Natural killer cell treated with Interleukin-12 subunit alpha and Interleukin-12 subunit beta and Interleukin-15 and Interleukin-18, amount 100 ng/mL, for 72 hours (primary cell): ENCODE results near the gene DYNC2LI1. TPM values are rescaled to one million over a fixed set of nuclear protein-coding genes. Genes with fewer than 3 reads are reported as not detected.

Experiments
- ATAC-seq, 2 donors: fragments of 150-1000 bp; cut with Tn5 transposase in 1 of 2; sonication (Bioruptor Pico), chemical (Tn5 transposase) in 1 of 2; 2 replicates each; pipeline ENCODE4 v1.10.0; 2021
- DNase-seq: peaks from one replicate; pipeline ENCODE4 v3.0.0; 2022; ENCODE audit warnings: low spot score
- H3K27ac Mint-ChIP-seq, 2 donors: 1 replicate in 1 of 2; 2 replicates in 1 of 2; pipeline ENCODE4 v1.8.0; 2022; ENCODE audit warnings: mixed read lengths in 2 of 2, mild to moderate bottlenecking in 1 of 2, moderate library complexity in 1 of 2
- H3K27me3 Mint-ChIP-seq, 2 donors: 1 replicate in 1 of 2; 2 replicates in 1 of 2; pipeline ENCODE4 v1.8.0; 2022; ENCODE audit warnings: mixed read lengths in 2 of 2
- H3K36me3 Mint-ChIP-seq: one replicate; pipeline ENCODE4 v1.8.0; 2022; ENCODE audit warnings: mixed read lengths
- H3K4me1 Mint-ChIP-seq, 2 donors: 1 replicate in 1 of 2; 2 replicates in 1 of 2; pipeline ENCODE4 v1.8.0; 2022; ENCODE audit warnings: low read depth in 2 of 2, mixed read lengths in 2 of 2, mild to moderate bottlenecking in 1 of 2
- H3K4me3 Mint-ChIP-seq: one replicate; pipeline ENCODE4 v1.8.0; 2022; ENCODE audit warnings: mixed read lengths
- H3K9me3 Mint-ChIP-seq: 2 replicates; pipeline ENCODE4 v1.8.0; 2022; ENCODE audit warnings: mixed read lengths
- total RNA-seq, 2 donors: library from RNA; stranded (reverse); gene quantifications; one replicate each; pipeline ENCODE4 v1.2.3, GENCODE V29; 2022

DYNC2LI1 gene
- total RNA-seq, 2 donors from 2014 or later = 3.7 to 7.7 TPM

DNA sequence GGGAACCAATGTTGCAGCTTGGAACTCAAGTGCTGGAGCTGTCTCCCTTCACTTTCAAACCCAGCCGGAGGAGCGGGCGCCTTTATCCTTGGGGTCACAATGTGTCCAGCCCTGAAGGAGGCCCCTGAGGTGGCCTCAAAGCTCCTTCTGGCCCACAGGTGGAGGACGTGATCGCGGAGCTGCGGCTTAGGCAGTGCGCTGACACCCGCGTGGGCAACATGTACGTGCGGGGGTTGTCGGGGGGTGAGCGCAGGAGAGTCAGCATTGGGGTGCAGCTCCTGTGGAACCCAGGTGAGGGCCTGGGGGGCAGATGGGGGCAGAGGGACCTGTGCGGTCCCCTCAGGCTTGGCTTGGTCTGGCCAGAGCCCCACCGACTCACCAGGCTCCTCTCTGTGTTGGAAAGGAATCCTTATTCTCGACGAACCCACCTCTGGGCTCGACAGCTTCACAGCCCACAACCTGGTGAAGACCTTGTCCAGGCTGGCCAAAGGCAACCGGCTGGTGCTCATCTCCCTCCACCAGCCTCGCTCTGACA lies 78.4 kb downstream of the DYNC2LI1 start:
- no peak for DNase-seq
- H3K4me1 Mint-ChIP-seq = no peaks in the 10 kb centered on the region
- no peak for ATAC-seq
- H3K27ac Mint-ChIP-seq = no peak overlapping the region
- no peaks in the 10 kb centered on the region for H3K36me3 Mint-ChIP-seq
- H3K9me3 Mint-ChIP-seq = no peaks in the 10 kb centered on the region
- no peak overlapping the region for H3K4me3 Mint-ChIP-seq
- H3K27me3 Mint-ChIP-seq = peaks cover 18 to 25% of the 10 kb centered on the region in 2 donors

DNA sequence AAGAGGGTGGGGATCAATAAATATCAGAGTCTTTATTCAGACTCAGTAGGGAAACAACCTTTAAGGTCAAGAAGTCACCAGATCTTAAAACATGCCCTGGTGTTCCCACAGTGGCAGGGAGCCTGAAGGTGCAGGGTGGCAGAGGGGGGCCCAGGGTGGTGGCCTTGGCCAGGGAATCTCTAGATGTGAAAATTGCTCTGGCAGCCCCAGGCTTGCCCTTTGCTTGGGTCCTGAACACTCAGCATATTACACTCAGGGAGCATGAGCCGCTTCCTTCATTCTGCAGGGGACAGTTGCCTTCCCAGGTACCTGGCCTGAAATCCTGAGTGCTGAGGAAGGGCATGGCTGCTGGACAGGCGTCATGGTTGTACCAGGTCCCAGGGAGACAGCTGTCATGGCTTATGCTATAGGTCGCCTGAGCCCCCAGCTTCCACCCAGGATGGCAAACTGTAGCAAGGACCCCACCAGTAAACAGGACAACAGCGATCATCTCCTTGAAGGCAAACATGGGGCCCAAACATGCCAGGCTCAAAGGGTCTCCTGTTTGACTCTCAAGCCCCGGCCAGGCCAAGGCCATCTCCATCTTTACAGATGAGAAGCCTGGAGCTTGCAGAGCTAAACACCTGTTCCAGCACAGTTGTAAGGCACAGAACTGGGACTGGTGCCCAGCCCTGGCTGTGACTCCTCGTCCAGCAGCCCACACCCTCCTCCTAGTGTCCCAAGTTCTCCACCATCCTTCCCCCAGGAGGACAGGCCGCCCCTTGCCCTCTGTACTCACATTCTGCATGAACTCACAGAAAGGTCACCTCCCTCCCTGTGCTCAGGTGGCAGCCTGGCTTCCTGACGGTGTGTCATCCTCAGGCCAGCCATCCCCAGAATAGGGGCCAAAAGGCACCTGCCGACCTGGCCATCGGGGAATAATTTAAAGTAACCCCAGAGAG lies 79.6 kb downstream of the DYNC2LI1 start:
- peak in 1 of 2 donors; percentile 30 for ATAC-seq
- H3K27ac Mint-ChIP-seq = no peak overlapping the region
- H3K27me3 Mint-ChIP-seq = peaks cover 23 to 36% of the 10 kb centered on the region in 2 donors
- no peak for DNase-seq
- H3K4me1 Mint-ChIP-seq = no peaks in the 10 kb centered on the region
- H3K9me3 Mint-ChIP-seq = no peaks in the 10 kb centered on the region
- H3K4me3 Mint-ChIP-seq = no peak overlapping the region
- H3K36me3 Mint-ChIP-seq = no peaks in the 10 kb centered on the region

DNA sequence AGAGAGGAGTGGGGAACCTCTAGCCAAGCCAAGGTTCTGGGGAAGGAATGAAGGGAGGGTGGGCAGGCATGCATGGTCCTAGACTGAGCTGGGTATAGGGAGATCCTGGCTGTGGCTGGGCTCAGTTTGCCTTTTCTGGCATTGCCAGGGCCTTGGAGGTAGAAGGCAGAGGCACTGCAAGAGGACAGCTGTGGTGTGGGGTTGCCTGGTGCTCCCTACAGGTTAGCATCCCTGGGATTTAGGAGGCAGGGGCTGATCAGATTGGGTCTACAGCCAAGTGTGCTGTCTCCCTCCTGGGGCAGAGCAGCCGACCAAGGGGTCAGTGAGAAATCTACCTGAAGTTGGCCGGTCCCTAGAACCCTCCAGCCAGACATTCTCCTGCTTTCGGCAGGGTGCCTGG lies 80.8 kb downstream of the DYNC2LI1 start:
- ATAC-seq (no peak), DNase-seq (no peak)
- H3K27me3 Mint-ChIP-seq = peaks cover 30 to 49% of the 10 kb centered on the region in 2 donors
- H3K9me3 Mint-ChIP-seq = no peaks in the 10 kb centered on the region
- H3K4me3 Mint-ChIP-seq = no peak overlapping the region
- no peak overlapping the region for H3K27ac Mint-ChIP-seq
- H3K4me1 Mint-ChIP-seq = no peaks in the 10 kb centered on the region
- no peaks in the 10 kb centered on the region for H3K36me3 Mint-ChIP-seq

DNA sequence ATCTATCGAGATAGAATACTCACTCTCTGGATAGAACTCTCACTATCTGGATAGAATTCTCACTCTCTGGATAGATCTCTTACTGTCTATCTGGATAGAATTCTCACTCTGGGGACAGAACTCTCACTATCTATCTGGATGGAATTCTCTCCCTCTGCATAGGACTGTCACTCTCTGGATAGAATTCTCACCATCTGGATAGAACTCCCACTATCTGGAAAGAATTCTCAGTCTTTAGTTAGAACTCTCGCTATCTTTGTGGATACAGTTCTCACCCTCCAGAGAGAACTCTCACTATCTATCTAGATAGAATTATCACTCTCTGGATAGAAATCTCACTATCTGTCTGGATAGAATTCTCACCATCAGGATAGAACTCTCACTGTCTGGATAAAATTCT lies 81.5 kb downstream of the DYNC2LI1 start:
- Mint-ChIP-seq H3K4me1 (no peaks in the 10 kb centered on the region), H3K9me3 (no peaks in the 10 kb centered on the region), H3K27me3 (peaks cover 33 to 55% of the 10 kb centered on the region in 2 donors), H3K36me3 (no peaks in the 10 kb centered on the region), H3K27ac (no peak overlapping the region), H3K4me3 (no peak overlapping the region)
- DNase-seq (no peak), ATAC-seq (no peak)

Other genes starting within 250 kb of the DYNC2LI1 start
- gene THADA, start 178.0 kb upstream of the DYNC2LI1 start, total RNA-seq = 10 to 100 TPM; 23.7 to 69.5 TPM
- gene PLEKHH2, start 136.8 kb upstream of the DYNC2LI1 start, total RNA-seq = under 1 TPM in 1 of 2 donors, not detected in 1; 0.26 TPM
- not detected for gene C1GALT1C1L, start 97.6 kb upstream of the DYNC2LI1 start, total RNA-seq
- not detected for gene ABCG5, start 64.8 kb downstream of the DYNC2LI1 start, total RNA-seq
- not detected for gene ABCG8, start 64.9 kb downstream of the DYNC2LI1 start, total RNA-seq
- gene LRPPRC, start 221.9 kb downstream of the DYNC2LI1 start, total RNA-seq = 100 to 1,000 TPM in 1 of 2 donors, 10 to 100 TPM in 1; 92.0 to 156 TPM